Measurements from ENCODE around the gene NELFE. TPM values are rescaled to one million over a fixed set of nuclear protein-coding genes. Genes with fewer than 3 reads are reported as not detected.

Gene NELFE
- total and polyA plus RNA-seq, 4 donors = 11.1 to 21.8 (median 13.0) TPM

- H3K27me3 ChIP-seq (ENCODE audit: control insufficient read depth in 4 of 4, insufficient read depth in 4 of 4, low read length in 3 of 4) = no peaks in the 10 kb centered on the region
- H3K9ac ChIP-seq (ENCODE audit: low read depth in 1 of 2, low read length in 2 of 2) = no peak overlapping the region
- H3K4me3 ChIP-seq (ENCODE audit: low read depth in 1 of 3, low read length in 3 of 3) = no peak overlapping the region
- 91% methylated on average over 6 of the region's 6 CpGs for WGBS
- no peaks in the 10 kb centered on the region for H3K36me3 ChIP-seq (ENCODE audit: control insufficient read depth in 4 of 4, insufficient read depth in 3 of 4, low read depth in 1 of 4, low read length in 3 of 4)
- no peaks in the 10 kb centered on the region for H3K4me1 ChIP-seq (ENCODE audit: control insufficient read depth in 4 of 4, insufficient read depth in 4 of 4, low read length in 3 of 4)
- no peaks in the 10 kb centered on the region for H3K9me3 ChIP-seq (ENCODE audit: control insufficient read depth in 4 of 4, low read length in 3 of 4)
- no peak for TF ChIP-seq TAF1 (conservative IDR thresholded peaks at IDR 0.05)
- TF ChIP-seq HNF4G (IDR thresholded peaks at IDR 0.05) = no peak
- TF ChIP-seq, protein P1, sequence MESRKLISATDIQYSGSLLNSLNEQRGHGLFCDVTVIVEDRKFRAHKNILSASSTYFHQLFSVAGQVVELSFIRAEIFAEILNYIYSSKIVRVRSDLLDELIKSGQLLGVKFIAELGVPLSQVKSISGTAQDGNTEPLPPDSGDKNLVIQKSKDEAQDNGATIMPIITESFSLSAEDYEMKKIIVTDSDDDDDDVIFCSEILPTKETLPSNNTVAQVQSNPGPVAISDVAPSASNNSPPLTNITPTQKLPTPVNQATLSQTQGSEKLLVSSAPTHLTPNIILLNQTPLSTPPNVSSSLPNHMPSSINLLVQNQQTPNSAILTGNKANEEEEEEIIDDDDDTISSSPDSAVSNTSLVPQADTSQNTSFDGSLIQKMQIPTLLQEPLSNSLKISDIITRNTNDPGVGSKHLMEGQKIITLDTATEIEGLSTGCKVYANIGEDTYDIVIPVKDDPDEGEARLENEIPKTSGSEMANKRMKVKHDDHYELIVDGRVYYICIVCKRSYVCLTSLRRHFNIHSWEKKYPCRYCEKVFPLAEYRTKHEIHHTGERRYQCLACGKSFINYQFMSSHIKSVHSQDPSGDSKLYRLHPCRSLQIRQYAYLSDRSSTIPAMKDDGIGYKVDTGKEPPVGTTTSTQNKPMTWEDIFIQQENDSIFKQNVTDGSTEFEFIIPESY (IDR thresholded peaks at IDR 0.05) = no peak
- no peak for TF ChIP-seq GABPA (IDR thresholded peaks at IDR 0.05 in 1 of 2, conservative IDR thresholded peaks at IDR 0.05 in 1 of 2)
- TF ChIP-seq, protein P2, sequence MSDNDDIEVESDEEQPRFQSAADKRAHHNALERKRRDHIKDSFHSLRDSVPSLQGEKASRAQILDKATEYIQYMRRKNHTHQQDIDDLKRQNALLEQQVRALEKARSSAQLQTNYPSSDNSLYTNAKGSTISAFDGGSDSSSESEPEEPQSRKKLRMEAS (IDR thresholded peaks at IDR 0.05) = no peak
- TF ChIP-seq EGR1 (IDR thresholded peaks at IDR 0.05; ENCODE audit: low read depth in 2 of 2) = no peak
- TF ChIP-seq, protein P3, sequence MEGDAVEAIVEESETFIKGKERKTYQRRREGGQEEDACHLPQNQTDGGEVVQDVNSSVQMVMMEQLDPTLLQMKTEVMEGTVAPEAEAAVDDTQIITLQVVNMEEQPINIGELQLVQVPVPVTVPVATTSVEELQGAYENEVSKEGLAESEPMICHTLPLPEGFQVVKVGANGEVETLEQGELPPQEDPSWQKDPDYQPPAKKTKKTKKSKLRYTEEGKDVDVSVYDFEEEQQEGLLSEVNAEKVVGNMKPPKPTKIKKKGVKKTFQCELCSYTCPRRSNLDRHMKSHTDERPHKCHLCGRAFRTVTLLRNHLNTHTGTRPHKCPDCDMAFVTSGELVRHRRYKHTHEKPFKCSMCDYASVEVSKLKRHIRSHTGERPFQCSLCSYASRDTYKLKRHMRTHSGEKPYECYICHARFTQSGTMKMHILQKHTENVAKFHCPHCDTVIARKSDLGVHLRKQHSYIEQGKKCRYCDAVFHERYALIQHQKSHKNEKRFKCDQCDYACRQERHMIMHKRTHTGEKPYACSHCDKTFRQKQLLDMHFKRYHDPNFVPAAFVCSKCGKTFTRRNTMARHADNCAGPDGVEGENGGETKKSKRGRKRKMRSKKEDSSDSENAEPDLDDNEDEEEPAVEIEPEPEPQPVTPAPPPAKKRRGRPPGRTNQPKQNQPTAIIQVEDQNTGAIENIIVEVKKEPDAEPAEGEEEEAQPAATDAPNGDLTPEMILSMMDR (IDR thresholded peaks at IDR 0.05; ENCODE audit: low read depth, low read length, missing input control) = no peak
- TF ChIP-seq RAD21 (IDR thresholded peaks at IDR 0.05) = no peak
- no peak for TF ChIP-seq HNF4A (conservative IDR thresholded peaks at IDR 0.05)
- no peak for TF ChIP-seq FOXA1 (IDR thresholded peaks at IDR 0.05)
- TF ChIP-seq RXRA (IDR thresholded peaks at IDR 0.05) = no peak
- no peak for TF ChIP-seq JUND (IDR thresholded peaks at IDR 0.05)
- no peak overlapping the region for H3K27ac ChIP-seq (ENCODE audit: low read depth in 1 of 2, low read length in 2 of 2)
- no peak for DNase-seq (ENCODE audit: low spot score)
These were observed 43.0 kb downstream of the NELFE start for GRCh38 chr6:31915756-31916155.

DNA sequence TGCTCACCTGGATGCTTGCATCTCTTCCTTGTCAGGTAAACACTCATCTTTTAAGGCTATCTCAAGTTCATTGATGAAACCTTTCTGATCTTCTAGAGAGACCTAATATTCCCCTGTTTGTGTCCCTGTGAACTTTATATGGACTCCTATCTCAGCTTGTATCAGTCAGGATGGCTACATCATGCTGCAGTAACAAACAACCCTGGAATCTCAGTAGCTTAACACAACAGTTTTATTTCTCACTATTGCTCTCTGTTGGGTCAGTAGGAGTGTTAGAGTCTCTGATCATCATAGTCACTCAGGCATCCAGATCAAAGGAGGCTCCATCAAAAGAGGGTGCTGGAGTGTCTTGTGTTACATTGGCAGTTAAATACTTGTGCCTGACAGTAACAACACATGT lies 43.4 kb downstream of the NELFE start:
- Histone ChIP-seq H3K4me1 (ENCODE audit: control insufficient read depth in 4 of 4, insufficient read depth in 4 of 4, low read length in 3 of 4) (no peaks in the 10 kb centered on the region), H3K9ac (ENCODE audit: low read depth in 1 of 2, low read length in 2 of 2) (no peak overlapping the region), H3K4me3 (ENCODE audit: low read depth in 1 of 3, low read length in 3 of 3) (no peak overlapping the region), H3K9me3 (ENCODE audit: control insufficient read depth in 4 of 4, low read length in 3 of 4) (no peaks in the 10 kb centered on the region), H3K27ac (ENCODE audit: low read depth in 1 of 2, low read length in 2 of 2) (no peak overlapping the region), H3K27me3 (ENCODE audit: control insufficient read depth in 4 of 4, insufficient read depth in 4 of 4, low read length in 3 of 4) (no peaks in the 10 kb centered on the region), H3K36me3 (ENCODE audit: control insufficient read depth in 4 of 4, insufficient read depth in 3 of 4, low read depth in 1 of 4, low read length in 3 of 4) (no peaks in the 10 kb centered on the region)
- DNase-seq (ENCODE audit: low spot score) = no peak
- no peak for TF ChIP-seq NR2F2 (IDR thresholded peaks at IDR 0.05)
- TF ChIP-seq RAD21 (IDR thresholded peaks at IDR 0.05) = no peak
- no peak for TF ChIP-seq SP1 (IDR thresholded peaks at IDR 0.05)
- TF ChIP-seq, protein P4, sequence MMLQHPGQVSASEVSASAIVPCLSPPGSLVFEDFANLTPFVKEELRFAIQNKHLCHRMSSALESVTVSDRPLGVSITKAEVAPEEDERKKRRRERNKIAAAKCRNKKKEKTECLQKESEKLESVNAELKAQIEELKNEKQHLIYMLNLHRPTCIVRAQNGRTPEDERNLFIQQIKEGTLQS (IDR thresholded peaks at IDR 0.05) = no peak
- no peak for TF ChIP-seq HNF4G (IDR thresholded peaks at IDR 0.05)
- TF ChIP-seq, protein P2 (IDR thresholded peaks at IDR 0.05) = no peak
- no peak for TF ChIP-seq RXRA (IDR thresholded peaks at IDR 0.05)
- TF ChIP-seq TAF1 (conservative IDR thresholded peaks at IDR 0.05) = no peak
- no peak for TF ChIP-seq FOXA1 (IDR thresholded peaks at IDR 0.05)
- TF ChIP-seq HNF4A (conservative IDR thresholded peaks at IDR 0.05) = no peak
- TF ChIP-seq FOXA2 (IDR thresholded peaks at IDR 0.05) = no peak
- TF ChIP-seq YY1 (IDR thresholded peaks at IDR 0.05) = no peak
- no peak for TF ChIP-seq EGR1 (IDR thresholded peaks at IDR 0.05; ENCODE audit: low read depth in 2 of 2)
- no peak for TF ChIP-seq GABPA (IDR thresholded peaks at IDR 0.05 in 1 of 2, conservative IDR thresholded peaks at IDR 0.05 in 1 of 2)
- TF ChIP-seq JUND (IDR thresholded peaks at IDR 0.05) = no peak
- TF ChIP-seq, protein P1 (IDR thresholded peaks at IDR 0.05) = no peak
